Measurements from ENCODE around the gene RNF19B. TPM values are rescaled to one million over a fixed set of nuclear protein-coding genes. Genes with fewer than 3 reads are reported as not detected.

RNF19B gene
- total RNA-seq, 2 donors from 2014 or later = 10.2 to 10.3 TPM

- H3K4me1 ChIP-seq = peaks cover 0 to 6% of the 10 kb centered on the region in 2 donors
These were observed 8.3 kb upstream of the RNF19B start for GRCh38 chr1:32972814-32973428.

DNA sequence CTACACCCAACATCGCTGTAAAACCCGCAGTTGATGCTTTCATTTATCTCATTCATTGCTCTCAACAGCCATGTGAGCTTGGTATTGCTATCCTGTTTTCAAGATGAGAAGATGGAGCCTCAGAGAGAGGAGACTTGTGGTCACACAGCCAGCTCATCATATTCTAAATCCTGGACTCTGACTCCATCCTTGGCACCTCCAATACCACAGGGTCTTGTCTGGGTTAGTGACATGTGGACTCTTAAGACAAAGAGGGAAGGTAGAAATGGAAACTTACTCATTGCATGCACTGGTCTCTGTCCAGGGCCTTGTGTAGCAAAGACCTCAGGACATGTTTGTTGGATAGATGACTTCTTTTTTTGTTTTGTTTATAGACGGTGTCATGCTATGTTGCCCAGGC, 7.0 kb upstream of the RNF19B start:
- no peak for DNase-seq (ENCODE audit: low spot score)
- TF ChIP-seq, protein P1, sequence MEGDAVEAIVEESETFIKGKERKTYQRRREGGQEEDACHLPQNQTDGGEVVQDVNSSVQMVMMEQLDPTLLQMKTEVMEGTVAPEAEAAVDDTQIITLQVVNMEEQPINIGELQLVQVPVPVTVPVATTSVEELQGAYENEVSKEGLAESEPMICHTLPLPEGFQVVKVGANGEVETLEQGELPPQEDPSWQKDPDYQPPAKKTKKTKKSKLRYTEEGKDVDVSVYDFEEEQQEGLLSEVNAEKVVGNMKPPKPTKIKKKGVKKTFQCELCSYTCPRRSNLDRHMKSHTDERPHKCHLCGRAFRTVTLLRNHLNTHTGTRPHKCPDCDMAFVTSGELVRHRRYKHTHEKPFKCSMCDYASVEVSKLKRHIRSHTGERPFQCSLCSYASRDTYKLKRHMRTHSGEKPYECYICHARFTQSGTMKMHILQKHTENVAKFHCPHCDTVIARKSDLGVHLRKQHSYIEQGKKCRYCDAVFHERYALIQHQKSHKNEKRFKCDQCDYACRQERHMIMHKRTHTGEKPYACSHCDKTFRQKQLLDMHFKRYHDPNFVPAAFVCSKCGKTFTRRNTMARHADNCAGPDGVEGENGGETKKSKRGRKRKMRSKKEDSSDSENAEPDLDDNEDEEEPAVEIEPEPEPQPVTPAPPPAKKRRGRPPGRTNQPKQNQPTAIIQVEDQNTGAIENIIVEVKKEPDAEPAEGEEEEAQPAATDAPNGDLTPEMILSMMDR (IDR thresholded peaks at IDR 0.05) = no peak

More at GRCh38 chr1:32972814-32973428, 8.3 kb upstream of the RNF19B start:
- TF ChIP-seq, protein P1 (IDR thresholded peaks at IDR 0.05) = no peak
- H3K36me3 ChIP-seq = no peaks in the 10 kb centered on the region
- H3K9me3 ChIP-seq = no peaks in the 10 kb centered on the region
- peak overlapping the region in 1 of 2 donors; percentile 9 for H3K27ac ChIP-seq
- DNase-seq (ENCODE audit: low spot score) = no peak
- H3K4me3 ChIP-seq = peak overlapping the region; percentile 45 to 52
- no peaks in the 10 kb centered on the region for H3K27me3 ChIP-seq

DNA sequence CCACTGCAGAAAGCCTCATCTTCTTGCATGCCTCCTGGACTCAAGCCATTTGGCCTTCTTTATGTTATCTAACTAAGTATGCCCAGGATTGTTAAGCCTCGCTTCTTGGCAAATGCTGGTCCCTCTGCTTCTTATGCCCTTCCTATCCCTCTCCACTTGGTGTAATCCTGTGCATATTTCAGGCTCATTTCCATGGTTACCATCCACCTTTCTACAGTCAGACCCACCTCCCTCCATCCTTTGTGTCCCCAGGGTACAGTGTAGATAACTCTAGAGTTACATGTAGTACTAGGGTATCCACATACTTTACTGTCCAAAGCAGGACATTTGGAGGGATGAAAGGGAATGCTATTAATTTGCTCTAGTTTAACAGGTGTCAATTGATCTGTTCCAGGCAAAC, 6.5 kb upstream of the RNF19B start:
- H3K27ac ChIP-seq = no peak overlapping the region
- H3K27me3 ChIP-seq = no peaks in the 10 kb centered on the region
- TF ChIP-seq, protein P1 (IDR thresholded peaks at IDR 0.05) = no peak
- peaks cover 0 to 6% of the 10 kb centered on the region in 2 donors for H3K4me1 ChIP-seq
- no peak for DNase-seq (ENCODE audit: low spot score)
- H3K36me3 ChIP-seq = no peaks in the 10 kb centered on the region
- no peak overlapping the region for H3K4me3 ChIP-seq
- no peaks in the 10 kb centered on the region for H3K9me3 ChIP-seq

More for the DNA sequence above, 7.0 kb upstream of the RNF19B start:
- Histone ChIP-seq H3K4me3 (no peak overlapping the region), H3K27me3 (no peaks in the 10 kb centered on the region), H3K27ac (no peak overlapping the region), H3K4me1 (peaks cover 0 to 6% of the 10 kb centered on the region in 2 donors), H3K9me3 (no peaks in the 10 kb centered on the region), H3K36me3 (no peaks in the 10 kb centered on the region)

DNA sequence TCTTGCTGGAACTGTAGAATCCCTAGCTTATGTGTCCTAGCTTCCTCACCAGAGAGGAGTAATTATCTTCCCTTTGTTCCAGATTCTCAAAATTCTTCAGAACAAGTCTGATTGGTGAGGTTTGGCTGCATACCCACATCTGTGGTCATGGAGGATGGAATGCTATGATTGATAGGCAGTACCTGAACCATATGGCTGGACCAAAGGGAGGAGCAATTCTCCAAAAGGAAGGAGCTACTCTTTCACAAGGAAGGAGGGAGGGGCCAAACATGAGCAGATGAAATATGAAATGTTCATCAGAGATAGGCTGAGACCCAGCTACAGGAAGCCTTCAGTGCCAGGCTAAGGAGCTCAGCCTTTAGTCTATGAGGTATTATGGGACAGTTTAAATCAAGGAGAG, 5.0 kb upstream of the RNF19B start:
- no peaks in the 10 kb centered on the region for H3K9me3 ChIP-seq
- peaks cover 0 to 6% of the 10 kb centered on the region in 2 donors for H3K4me1 ChIP-seq
- H3K27ac ChIP-seq = no peak overlapping the region
- H3K36me3 ChIP-seq = no peaks in the 10 kb centered on the region
- no peak for DNase-seq (ENCODE audit: low spot score)
- H3K4me3 ChIP-seq = no peak overlapping the region
- H3K27me3 ChIP-seq = no peaks in the 10 kb centered on the region
- TF ChIP-seq, protein P1 (IDR thresholded peaks at IDR 0.05) = no peak

DNA sequence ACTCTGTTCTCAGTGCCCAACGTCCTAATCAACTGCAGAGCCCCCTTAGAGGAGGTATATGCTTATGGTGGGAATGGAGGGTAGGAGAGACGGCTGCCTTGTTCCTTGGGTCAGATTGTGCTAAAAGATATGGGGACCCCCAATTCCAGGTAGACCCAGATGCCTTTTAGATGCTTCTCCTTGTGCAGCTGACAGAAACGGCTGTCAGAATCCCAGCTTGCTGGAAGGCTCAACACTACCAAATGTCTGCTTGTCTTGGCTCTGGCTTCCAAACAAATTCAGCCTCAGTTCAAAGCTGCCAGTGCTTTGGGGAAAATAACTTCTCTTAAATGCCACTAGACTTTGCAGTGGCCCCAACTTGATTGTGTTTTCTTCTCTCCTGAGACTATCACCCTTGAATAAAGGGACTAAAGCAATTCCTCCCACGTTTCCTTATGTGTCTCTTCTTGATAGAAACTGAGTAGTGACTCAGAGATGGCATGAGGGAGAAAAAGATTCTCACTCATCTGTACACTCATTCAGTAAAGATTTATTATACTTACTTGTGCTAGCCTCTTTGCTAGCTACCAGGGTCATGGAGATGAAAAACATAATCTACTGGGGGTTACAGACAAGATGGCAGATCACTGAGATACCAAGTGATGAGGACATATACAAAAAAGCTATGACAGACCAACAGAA, 3.4 kb upstream of the RNF19B start:
- Histone ChIP-seq H3K4me3 (no peak overlapping the region), H3K27ac (no peak overlapping the region), H3K4me1 (peaks cover 0 to 11% of the 10 kb centered on the region in 2 donors), H3K9me3 (no peaks in the 10 kb centered on the region), H3K27me3 (no peaks in the 10 kb centered on the region), H3K36me3 (no peaks in the 10 kb centered on the region)
- DNase-seq (ENCODE audit: low spot score) = peak; percentile 53
- TF ChIP-seq, protein P1 (IDR thresholded peaks at IDR 0.05) = no peak

Measured in right atrium auricular region (tissue), 2 donors.